GM19455 (cell line): ENCODE measurements around the gene SMAD3.
"Not testable (repeated sequence)": the region's sequence is repeated elsewhere in the genome, so short reads cannot be mapped to it uniquely, and the experiment has no call there.

ENCODE experiments used
- ATAC-seq: cut with Tn5 transposase; IDR thresholded peaks from one replicate; pipeline ENCODE4 v1.9.1; 2021; ENCODE audit not compliant: unreplicated experiment

The SMAD3 gene

GRCh38 chr15:67140078-67140833 is 74.9 kb downstream of the SMAD3 start:
- peak; percentile 72 for ATAC-seq

- no peak for ATAC-seq
Observed at GRCh38 chr15:67142092-67142766, 76.8 kb downstream of the SMAD3 start.

- ATAC-seq: no peak
Observed at GRCh38 chr15:67142767-67143100, 77.3 kb downstream of the SMAD3 start.

- ATAC-seq: no peak
Observed at GRCh38 chr15:67143646-67144045, 78.2 kb downstream of the SMAD3 start.

- ATAC-seq: no peak
Observed at GRCh38 chr15:67144609-67145311, 79.4 kb downstream of the SMAD3 start.

- ATAC-seq: no peak
Observed at GRCh38 chr15:67145312-67145610, 79.9 kb downstream of the SMAD3 start.

GRCh38 chr15:67145710-67146109 is 80.3 kb downstream of the SMAD3 start:
- no peak for ATAC-seq

- ATAC-seq: no peak
Observed at GRCh38 chr15:67146234-67146633, 80.8 kb downstream of the SMAD3 start.

- ATAC-seq: no peak
Observed at GRCh38 chr15:67146875-67147381, 81.5 kb downstream of the SMAD3 start.

GRCh38 chr15:67147396-67147949 is 82.1 kb downstream of the SMAD3 start:
- no peak for ATAC-seq

GRCh38 chr15:67148196-67148701 is 82.8 kb downstream of the SMAD3 start:
- no peak for ATAC-seq

GRCh38 chr15:67149068-67149772 is 83.8 kb downstream of the SMAD3 start:
- no peak for ATAC-seq

GRCh38 chr15:67149773-67150022 is 84.3 kb downstream of the SMAD3 start:
- no peak for ATAC-seq

GRCh38 chr15:67150023-67150860 is 84.8 kb downstream of the SMAD3 start:
- no peak for ATAC-seq

GRCh38 chr15:67152429-67152828 is 87.0 kb downstream of the SMAD3 start:
- no peak for ATAC-seq

- not testable (repeated sequence) for ATAC-seq
Observed at GRCh38 chr15:67153044-67153443, 87.6 kb downstream of the SMAD3 start.

- no peak for ATAC-seq
Observed at GRCh38 chr15:67154249-67154648, 88.8 kb downstream of the SMAD3 start.

- no peak for ATAC-seq
Observed at GRCh38 chr15:67156426-67156825, 91.0 kb downstream of the SMAD3 start.

- no peak for ATAC-seq
Observed at GRCh38 chr15:67156834-67157233, 91.4 kb downstream of the SMAD3 start.

- ATAC-seq: no peak
Observed at GRCh38 chr15:67157521-67158252, 92.3 kb downstream of the SMAD3 start.
